ENCODE data around the gene CTDP1.

- no peak for TF ChIP-seq CTCF (IDR thresholded peaks at IDR 0.05; ENCODE audit: poor library complexity)
- TF ChIP-seq EZH2phosphoT487 (IDR thresholded peaks at IDR 0.05; ENCODE audit: low read depth, severe bottlenecking, unreplicated experiment), result no peak
These were observed 109.1 kb downstream of the CTDP1 start for GRCh38 chr18:79788734-79789085.

Measured in hepatocyte (in vitro differentiated cells).